GM23338 (cell line): ENCODE data around the gene OR1J2.

Experiments
- CREB1 ChIP-seq: fragments of 250-450 bp; sonication (Bioruptor Pico); IDR thresholded peaks from 2 replicates; pipeline ENCODE4 v1.5.0; 2020; ENCODE audit warnings: low read depth, mild to moderate bottlenecking, moderate library complexity
- EZH2 ChIP-seq: fragments of 200-600 bp; sonication (generic); IDR thresholded peaks from one replicate; pipeline ENCODE4 v1.8.0; 2017; ENCODE audit warnings: antibody characterized with exemption, mild to moderate bottlenecking, low read depth; ENCODE audit not compliant: unreplicated experiment
- EZH2phosphoT487 ChIP-seq: fragments of 200-600 bp; sonication (generic); IDR thresholded peaks from one replicate; pipeline ENCODE4 v1.8.1; 2018; ENCODE audit warnings: antibody characterized with exemption; ENCODE audit not compliant: unreplicated experiment
- JUNB ChIP-seq: IDR thresholded peaks from one replicate; pipeline ENCODE4 v1.6.1; 2016; ENCODE audit warnings: antibody characterized with exemption; ENCODE audit not compliant: unreplicated experiment
- ZNF331 ChIP-seq: fragments of 250-450 bp; sonication (Bioruptor Pico); IDR thresholded peaks from 2 replicates; pipeline ENCODE4 v1.5.0; 2020; ENCODE audit warnings: low read depth, mild to moderate bottlenecking, moderate library complexity
- TF ChIP-seq, protein P1 (sequence below), 2 experiments: fragments of 200-600 bp in 1 of 2; sonication (generic) in 1 of 2; conservative IDR thresholded peaks; 2 replicates each; pipeline versions ENCODE4 v1.5.1 to v1.6.1; 2016 to 2017; ENCODE audit warnings: antibody characterized with exemption in 2 of 2, low read depth in 2 of 2, mild to moderate bottlenecking in 2 of 2, moderate library complexity in 1 of 2
- TF ChIP-seq, protein P2 (sequence below): IDR thresholded peaks from one replicate; pipeline ENCODE4 v1.6.1; 2018; ENCODE audit warnings: antibody characterized with exemption; ENCODE audit not compliant: unreplicated experiment

DNA sequence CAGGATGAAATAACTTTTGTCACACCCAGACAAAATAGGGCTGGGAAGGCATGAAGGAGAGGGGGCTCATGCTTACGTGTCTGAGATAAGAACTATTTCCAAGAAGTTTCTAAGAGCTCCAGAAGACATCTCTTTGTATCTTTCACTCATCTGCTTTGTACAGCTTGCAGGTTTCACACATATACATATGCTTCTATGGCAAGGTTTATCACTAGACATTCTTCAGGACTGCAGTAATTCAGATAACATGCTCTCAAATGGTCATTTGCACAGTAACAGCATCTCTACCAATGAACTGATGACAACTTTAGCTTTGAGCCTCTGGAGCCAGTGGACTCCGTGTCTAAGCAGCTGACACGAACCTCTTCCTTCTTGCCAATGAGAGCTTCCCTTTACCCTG, 36.0 kb upstream of the OR1J2 start:
- TF ChIP-seq, protein P1, sequence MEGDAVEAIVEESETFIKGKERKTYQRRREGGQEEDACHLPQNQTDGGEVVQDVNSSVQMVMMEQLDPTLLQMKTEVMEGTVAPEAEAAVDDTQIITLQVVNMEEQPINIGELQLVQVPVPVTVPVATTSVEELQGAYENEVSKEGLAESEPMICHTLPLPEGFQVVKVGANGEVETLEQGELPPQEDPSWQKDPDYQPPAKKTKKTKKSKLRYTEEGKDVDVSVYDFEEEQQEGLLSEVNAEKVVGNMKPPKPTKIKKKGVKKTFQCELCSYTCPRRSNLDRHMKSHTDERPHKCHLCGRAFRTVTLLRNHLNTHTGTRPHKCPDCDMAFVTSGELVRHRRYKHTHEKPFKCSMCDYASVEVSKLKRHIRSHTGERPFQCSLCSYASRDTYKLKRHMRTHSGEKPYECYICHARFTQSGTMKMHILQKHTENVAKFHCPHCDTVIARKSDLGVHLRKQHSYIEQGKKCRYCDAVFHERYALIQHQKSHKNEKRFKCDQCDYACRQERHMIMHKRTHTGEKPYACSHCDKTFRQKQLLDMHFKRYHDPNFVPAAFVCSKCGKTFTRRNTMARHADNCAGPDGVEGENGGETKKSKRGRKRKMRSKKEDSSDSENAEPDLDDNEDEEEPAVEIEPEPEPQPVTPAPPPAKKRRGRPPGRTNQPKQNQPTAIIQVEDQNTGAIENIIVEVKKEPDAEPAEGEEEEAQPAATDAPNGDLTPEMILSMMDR (conservative IDR thresholded peaks at IDR 0.05; ENCODE audit: low read depth in 2 of 2), result no peak
- TF ChIP-seq, protein P2, sequence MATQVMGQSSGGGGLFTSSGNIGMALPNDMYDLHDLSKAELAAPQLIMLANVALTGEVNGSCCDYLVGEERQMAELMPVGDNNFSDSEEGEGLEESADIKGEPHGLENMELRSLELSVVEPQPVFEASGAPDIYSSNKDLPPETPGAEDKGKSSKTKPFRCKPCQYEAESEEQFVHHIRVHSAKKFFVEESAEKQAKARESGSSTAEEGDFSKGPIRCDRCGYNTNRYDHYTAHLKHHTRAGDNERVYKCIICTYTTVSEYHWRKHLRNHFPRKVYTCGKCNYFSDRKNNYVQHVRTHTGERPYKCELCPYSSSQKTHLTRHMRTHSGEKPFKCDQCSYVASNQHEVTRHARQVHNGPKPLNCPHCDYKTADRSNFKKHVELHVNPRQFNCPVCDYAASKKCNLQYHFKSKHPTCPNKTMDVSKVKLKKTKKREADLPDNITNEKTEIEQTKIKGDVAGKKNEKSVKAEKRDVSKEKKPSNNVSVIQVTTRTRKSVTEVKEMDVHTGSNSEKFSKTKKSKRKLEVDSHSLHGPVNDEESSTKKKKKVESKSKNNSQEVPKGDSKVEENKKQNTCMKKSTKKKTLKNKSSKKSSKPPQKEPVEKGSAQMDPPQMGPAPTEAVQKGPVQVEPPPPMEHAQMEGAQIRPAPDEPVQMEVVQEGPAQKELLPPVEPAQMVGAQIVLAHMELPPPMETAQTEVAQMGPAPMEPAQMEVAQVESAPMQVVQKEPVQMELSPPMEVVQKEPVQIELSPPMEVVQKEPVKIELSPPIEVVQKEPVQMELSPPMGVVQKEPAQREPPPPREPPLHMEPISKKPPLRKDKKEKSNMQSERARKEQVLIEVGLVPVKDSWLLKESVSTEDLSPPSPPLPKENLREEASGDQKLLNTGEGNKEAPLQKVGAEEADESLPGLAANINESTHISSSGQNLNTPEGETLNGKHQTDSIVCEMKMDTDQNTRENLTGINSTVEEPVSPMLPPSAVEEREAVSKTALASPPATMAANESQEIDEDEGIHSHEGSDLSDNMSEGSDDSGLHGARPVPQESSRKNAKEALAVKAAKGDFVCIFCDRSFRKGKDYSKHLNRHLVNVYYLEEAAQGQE, result no peak
- no peak for TF ChIP-seq CREB1 (CRISPR knock-in tag)
- TF ChIP-seq EZH2, result no peak
- no peak for TF ChIP-seq JUNB
- no peak for TF ChIP-seq ZNF331 (CRISPR knock-in tag)
- TF ChIP-seq EZH2phosphoT487, result no peak
